CD14-positive monocyte (primary cell): ENCODE measurements around the gene ESYT1. TPM values are rescaled to one million over a fixed set of nuclear protein-coding genes. Genes with fewer than 3 reads are reported as not detected.

Experiments used
- DNase-seq, 3 donors: peaks; one replicate each; pipeline ENCODE4 v3.0.0-alpha.2; 2011 to 2022
- H2AFZ ChIP-seq: 2 replicates; pipeline ENCODE4 v1.6.0; 2012; ENCODE audit warnings: mild to moderate bottlenecking, low read depth, low read length, inconsistent platforms; ENCODE audit not compliant: insufficient read depth, poor library complexity, severe bottlenecking
- H3K27ac ChIP-seq, 2 donors: 1 replicate in 1 of 2; 2 replicates in 1 of 2; pipeline ENCODE4 v1.5.1; 2012 to 2013; ENCODE audit warnings: low read length in 2 of 2, control low read depth in 1 of 2, inconsistent platforms in 1 of 2, low read depth in 1 of 2, mild to moderate bottlenecking in 1 of 2
- H3K27me3 ChIP-seq, 2 donors: one replicate each; pipeline versions ENCODE4 v1.6.0 to v1.6.1; 2011 to 2013; ENCODE audit warnings: low read length in 2 of 2; ENCODE audit not compliant: control insufficient read depth in 2 of 2, insufficient read depth in 2 of 2
- H3K36me3 ChIP-seq, 2 donors: replicated peaks in 1 of 2; 1 replicate in 1 of 2; 2 replicates in 1 of 2; pipeline versions ENCODE4 v1.5.1 to v1.6.1; 2012 to 2013; ENCODE audit warnings: low read length in 2 of 2, control low read depth in 1 of 2, inconsistent platforms in 1 of 2, mild to moderate bottlenecking in 1 of 2; ENCODE audit not compliant: insufficient read depth in 2 of 2, control insufficient read depth in 1 of 2
- H3K4me1 ChIP-seq, 2 donors: 1 replicate in 1 of 2; 2 replicates in 1 of 2; pipeline versions ENCODE4 v1.5.1 to v1.6.1; 2012 to 2013; ENCODE audit warnings: low read length in 2 of 2, control low read depth in 1 of 2, inconsistent platforms in 1 of 2, mild to moderate bottlenecking in 1 of 2, moderate library complexity in 1 of 2; ENCODE audit not compliant: insufficient read depth in 2 of 2, control insufficient read depth in 1 of 2
- H3K4me2 ChIP-seq: replicated peaks from 2 replicates; pipeline ENCODE3; 2012; ENCODE audit warnings: low read length, moderate library complexity, mild to moderate bottlenecking; ENCODE audit not compliant: poor library complexity, severe bottlenecking; ENCODE audit errors: extremely low read depth
- H3K4me3 ChIP-seq, 3 experiments: fragments of 200-600 bp in 1 of 3; sonication (generic) in 1 of 3; replicated peaks in 1 of 3; 1 replicate in 2 of 3; 2 replicates in 1 of 3; pipeline ENCODE4 v1.5.1; 2011 to 2013; ENCODE audit warnings: low read length in 3 of 3, mild to moderate bottlenecking in 3 of 3, control low read depth in 2 of 3, low read depth in 2 of 3, inconsistent platforms in 1 of 3, moderate library complexity in 1 of 3
- H3K79me2 ChIP-seq: 2 replicates; pipeline ENCODE4 v1.6.0; 2012; ENCODE audit warnings: mild to moderate bottlenecking, control low read depth, inconsistent platforms, low read length, moderate library complexity; ENCODE audit not compliant: insufficient read depth
- H3K9ac ChIP-seq: 2 replicates; pipeline ENCODE4 v1.6.0; 2017; ENCODE audit warnings: low read length, mild to moderate bottlenecking; ENCODE audit not compliant: insufficient read depth, poor library complexity, severe bottlenecking
- H3K9me3 ChIP-seq, 2 donors: replicated peaks in 1 of 2; 1 replicate in 1 of 2; 2 replicates in 1 of 2; pipeline versions ENCODE4 v1.5.1 to v1.6.1; 2012 to 2013; ENCODE audit warnings: low read length in 2 of 2, control low read depth in 1 of 2; ENCODE audit not compliant: control insufficient read depth in 1 of 2, insufficient read depth in 1 of 2
- H4K20me1 ChIP-seq: 2 replicates; pipeline ENCODE4 v1.6.0; 2012; ENCODE audit warnings: mild to moderate bottlenecking, low read length, control low read depth, moderate library complexity; ENCODE audit not compliant: insufficient read depth
- H3K27ac Mint-ChIP-seq, 7 donors: one replicate each; pipeline ENCODE4 v1.8.0; 2020; ENCODE audit warnings: mild to moderate bottlenecking in 7 of 7, mixed read lengths in 7 of 7, moderate library complexity in 6 of 7, inconsistent platforms in 2 of 7
- H3K27me3 Mint-ChIP-seq, 3 donors: one replicate each; pipeline ENCODE4 v1.8.0; 2021 to 2022; ENCODE audit warnings: low read depth in 3 of 3, mild to moderate bottlenecking in 3 of 3, mixed read lengths in 3 of 3, moderate library complexity in 3 of 3, inconsistent platforms in 1 of 3
- H3K36me3 Mint-ChIP-seq, 2 donors: one replicate each; pipeline ENCODE4 v1.8.0; 2020; ENCODE audit warnings: mixed read lengths in 2 of 2, inconsistent platforms in 1 of 2, mild to moderate bottlenecking in 1 of 2
- H3K4me1 Mint-ChIP-seq: one replicate; pipeline ENCODE4 v1.8.0; 2020; ENCODE audit warnings: mild to moderate bottlenecking, mixed read lengths
- H3K4me3 Mint-ChIP-seq, 2 donors: one replicate each; pipeline ENCODE4 v1.8.0; 2020; ENCODE audit warnings: mild to moderate bottlenecking in 2 of 2, mixed read lengths in 2 of 2, moderate library complexity in 1 of 2
- H3K9me3 Mint-ChIP-seq, 7 donors: one replicate each; pipeline ENCODE4 v1.8.0; 2020 to 2022; ENCODE audit warnings: mixed read lengths in 7 of 7, mild to moderate bottlenecking in 6 of 7, moderate library complexity in 6 of 7, inconsistent platforms in 2 of 7
- CTCF ChIP-seq: fragments of 200-600 bp; IDR thresholded peaks from one replicate; pipeline ENCODE4 v1.8.0; 2022; ENCODE audit warnings: antibody characterized with exemption, mild to moderate bottlenecking
- WGBS: methylation state at CpG from one replicate; pipeline ENCODE4 v1.1.5; 2013; ENCODE audit warnings: missing lambda C conversion rate; ENCODE audit not compliant: insufficient coverage; 5-methylcytosine and 5-hydroxymethylcytosine counted together
- intact Hi-C, 2 donors: fragments of 100-400 bp; cut with micrococcal nuclease; formaldehyde crosslinking; loops; one replicate each; pipeline versions ENCODE4 v1.15.0 to v1.15.1; 2023
- polyA plus RNA-seq, 3 donors: library from polyadenylated mRNA; depleted of rRNA in 1 of 3; unstranded in 2 of 3; stranded (reverse) in 1 of 3; fragments of 300-500 nt in 2 of 3; fragments of >200 nt in 1 of 3; fragmentation: Illumina TruSeq in 2 of 3; gene quantifications; 1 replicate in 2 of 3; 2 replicates in 1 of 3; pipeline ENCODE4 v1.2.3, GENCODE V29; 2012 to 2021

Gene ESYT1
- polyA plus RNA-seq, 3 donors = 74.2 to 81.1 (median 74.6) TPM

- peaks cover 38% of the 10 kb centered on the region for H4K20me1 ChIP-seq
Observed at GRCh38 chr12:56157201-56158028, 29.3 kb downstream of the ESYT1 start.

More at GRCh38 chr12:56157201-56158028, 29.3 kb downstream of the ESYT1 start:
- intact Hi-C loops = loop anchor here (2.0 kb wide), 4 partner anchors 31 to 65 kb away; partner anchors contain the start of genes SMARCC2 (in 1 of the 2) and ZC3H10 (in 1 of the 2)
- peak; percentile 58 for TF ChIP-seq CTCF
- Histone ChIP-seq H3K27me3 (no peaks in the 10 kb centered on the region), H3K4me2 (peak overlapping the region; percentile 86), H2AFZ (peak overlapping the region; percentile 88), H3K4me1 (peaks cover 43 to 53% of the 10 kb centered on the region in 2 donors), H3K9me3 (no peaks in the 10 kb centered on the region), H3K27ac (peak overlapping the region; percentile 80 to 90), H3K9ac (peak overlapping the region; percentile 61), H3K4me3 (peak overlapping the region; percentile 35 to 96 (median 77)), H3K36me3 (peaks cover 27 to 28% of the 10 kb centered on the region in 2 donors), H3K79me2 (peaks cover 50% of the 10 kb centered on the region)
- peak; percentile 68 to 76 (median 69) for DNase-seq
- H3K36me3 Mint-ChIP-seq = peaks cover 28 to 30% of the 10 kb centered on the region in 2 donors
- peaks cover 47% of the 10 kb centered on the region for H3K4me1 Mint-ChIP-seq
- H3K9me3 Mint-ChIP-seq = no peaks in the 10 kb centered on the region
- H3K27me3 Mint-ChIP-seq = peaks cover 0 to 3% (median 2%) of the 10 kb centered on the region in 3 donors
- peak overlapping the region; percentile 97 to 99 for H3K4me3 Mint-ChIP-seq
- 2% methylated on average over 34 of the region's 45 CpGs for WGBS
- peak overlapping the region; percentile 97 to 99 (median 98) for H3K27ac Mint-ChIP-seq
